ENCODE measurements around the gene NTHL1.
A peak's percentile ranks its signal among the peaks of the same experiment; 100 is the strongest.

The NTHL1 gene

DNA sequence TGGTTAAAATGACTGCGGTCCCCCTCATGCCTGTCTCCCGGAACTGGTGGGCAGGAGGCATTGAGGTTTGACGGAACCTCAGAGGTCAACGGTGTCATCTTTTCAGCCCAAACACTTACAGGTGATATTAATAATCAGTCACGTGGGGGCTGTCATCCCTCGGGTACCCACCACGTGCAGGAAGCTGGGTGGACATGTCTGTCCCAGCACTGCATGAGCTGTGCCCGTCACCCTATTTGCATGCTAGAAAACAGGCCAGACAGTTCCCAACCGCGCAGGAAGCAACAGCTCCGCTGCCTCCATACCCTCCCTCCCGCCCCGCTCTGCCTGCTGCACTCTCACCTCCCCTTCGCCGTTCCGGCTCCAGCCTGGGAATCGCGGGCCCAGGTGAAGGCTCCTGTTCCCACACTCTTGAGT is 56.5 kb downstream of the NTHL1 start:
- peak in 4 of 5 donors; percentile 39 to 66 (median 50) for DNase-seq

DNA sequence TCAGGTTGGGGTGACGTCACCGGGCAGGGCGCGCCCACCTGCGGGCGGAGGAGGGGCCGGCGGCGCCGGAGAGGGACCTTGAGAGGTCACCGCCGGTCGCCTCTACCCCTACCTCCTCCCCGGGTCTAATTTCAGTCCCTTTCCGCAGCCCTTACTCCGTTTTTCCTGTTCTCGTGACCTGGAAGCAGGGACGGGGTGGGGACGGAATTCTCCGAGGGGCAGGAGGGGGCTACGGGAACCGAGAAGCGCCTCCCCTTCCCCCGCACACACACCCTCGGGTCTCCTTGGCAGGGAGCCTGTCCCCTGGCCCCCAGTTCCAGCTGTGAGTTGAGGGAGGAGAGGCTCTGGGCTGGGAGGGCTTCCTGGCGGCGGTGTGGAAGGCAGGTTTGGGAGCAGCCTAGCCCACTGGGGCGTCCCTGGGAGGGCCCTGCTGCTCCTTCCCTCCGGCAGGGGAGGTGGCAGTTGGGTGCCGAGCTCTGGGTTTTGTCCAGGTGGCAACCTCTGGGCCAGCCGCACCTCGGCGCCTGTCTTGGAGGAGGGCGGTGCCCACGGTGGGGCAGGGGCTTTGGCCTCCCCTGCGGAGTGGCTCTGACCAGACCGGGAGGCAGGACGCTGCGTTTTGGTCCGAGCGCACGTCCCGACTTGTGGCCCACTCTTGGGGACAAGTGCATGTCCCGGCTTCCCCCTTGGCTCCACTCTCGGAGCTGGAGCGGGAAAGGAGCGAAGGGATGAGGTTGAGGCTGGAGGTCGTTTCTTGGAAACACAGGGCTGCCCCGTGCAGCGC is 57.1 kb downstream of the NTHL1 start:
- peak in 1 of 5 donors; percentile 50 for DNase-seq

DNA sequence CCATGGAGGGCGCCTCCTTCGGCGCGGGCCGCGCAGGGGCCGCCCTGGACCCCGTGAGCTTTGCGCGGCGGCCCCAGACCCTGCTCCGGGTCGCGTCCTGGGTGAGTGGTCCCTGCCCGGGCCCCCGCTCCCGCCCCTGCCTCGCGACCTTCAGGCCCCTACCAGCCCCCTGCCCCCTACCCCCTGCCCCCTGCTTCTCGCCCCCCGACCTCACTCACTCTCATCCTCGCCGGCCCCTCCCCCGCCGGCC is 57.6 kb downstream of the NTHL1 start:
- DNase-seq: no peak

Measured in T-helper 1 cell (primary cell).